ENCODE results near the gene NOC3L.
A peak's percentile ranks its signal among the peaks of the same experiment; 100 is the strongest.
"Not testable (repeated sequence)": the region's sequence is repeated elsewhere in the genome, so short reads cannot be mapped to it uniquely, and the experiment has no call there.

Gene NOC3L

GRCh38 chr10:94358480-94358879 lies 4.3 kb downstream of the NOC3L start:
- ATAC-seq: peak; percentile 81
- TF ChIP-seq ZNF8 (CRISPR knock-in tag; IDR thresholded peaks at IDR 0.05): no peak
- no peak for TF ChIP-seq ZNF70 (CRISPR knock-in tag; IDR thresholded peaks at IDR 0.05)
- TF ChIP-seq ZFP30 (CRISPR knock-in tag; IDR thresholded peaks at IDR 0.05): no peak
- TF ChIP-seq ISL1 (CRISPR knock-in tag; IDR thresholded peaks at IDR 0.05): peak; percentile 89
- no peak for TF ChIP-seq SNAI2 (CRISPR knock-in tag; IDR thresholded peaks at IDR 0.05)
- TF ChIP-seq OSR1 (CRISPR knock-in tag; IDR thresholded peaks at IDR 0.05): no peak

- ATAC-seq: no peak
- TF ChIP-seq ZNF70 (CRISPR knock-in tag; IDR thresholded peaks at IDR 0.05): no peak
Measured at GRCh38 chr10:94357193-94357592, 5.5 kb downstream of the NOC3L start.

DNA sequence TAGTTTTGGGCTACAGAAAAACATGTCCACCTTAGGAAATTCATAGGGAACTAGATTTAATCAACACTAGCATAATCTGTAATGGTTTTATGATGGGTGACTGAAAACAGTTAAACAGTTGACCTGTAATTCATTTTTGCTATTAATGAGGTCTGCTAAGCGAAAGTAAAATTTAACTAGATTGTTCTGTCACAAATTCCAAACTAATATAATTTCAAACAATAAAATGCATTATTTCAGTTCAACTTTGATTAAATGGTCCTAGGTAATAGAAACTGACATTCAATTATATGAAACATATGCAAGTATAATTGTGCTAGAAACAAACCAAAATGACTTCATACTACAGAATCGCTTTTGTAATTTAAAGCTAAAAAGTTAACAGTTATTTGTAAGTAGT lies 6.9 kb downstream of the NOC3L start:
- ATAC-seq: no peak
- TF ChIP-seq ZC3H10 (CRISPR knock-in tag; IDR thresholded peaks at IDR 0.05): peak; percentile 84
- peak; percentile 81 for TF ChIP-seq ISL1 (CRISPR knock-in tag; IDR thresholded peaks at IDR 0.05)
- TF ChIP-seq TCF4 (CRISPR knock-in tag; IDR thresholded peaks at IDR 0.05; ENCODE audit: borderline replicate concordance): peak; percentile 61; the same call in 1 of the 2 replicates
- TF ChIP-seq ZNF565 (CRISPR knock-in tag; conservative IDR thresholded peaks at IDR 0.05; ENCODE audit: low read depth): no peak

DNA sequence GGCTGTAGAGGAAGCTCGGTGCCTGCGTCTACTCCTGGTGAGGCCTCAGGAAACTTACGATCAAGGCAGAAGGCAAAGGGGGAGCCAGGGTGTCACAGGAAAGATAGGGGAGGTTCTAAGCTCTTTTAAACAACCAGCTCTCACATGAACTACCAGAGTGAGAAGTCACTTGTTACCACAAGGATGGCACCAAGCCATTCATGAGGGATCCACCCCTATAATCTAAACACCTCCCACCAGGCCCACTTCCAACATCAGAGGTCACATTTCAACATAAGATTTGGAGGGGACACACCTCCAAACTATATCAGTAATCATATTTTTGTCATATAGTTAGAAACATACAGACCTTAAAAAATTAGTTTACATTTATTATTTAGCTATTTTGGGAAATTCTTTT lies 9.4 kb downstream of the NOC3L start:
- no peak for TF ChIP-seq ZFP3 (CRISPR knock-in tag; IDR thresholded peaks at IDR 0.05)
- no peak for TF ChIP-seq ZNF8 (CRISPR knock-in tag; IDR thresholded peaks at IDR 0.05)
- TF ChIP-seq BACH2 (CRISPR knock-in tag; IDR thresholded peaks at IDR 0.05; ENCODE audit: borderline replicate concordance): no peak
- TF ChIP-seq, protein P1, sequence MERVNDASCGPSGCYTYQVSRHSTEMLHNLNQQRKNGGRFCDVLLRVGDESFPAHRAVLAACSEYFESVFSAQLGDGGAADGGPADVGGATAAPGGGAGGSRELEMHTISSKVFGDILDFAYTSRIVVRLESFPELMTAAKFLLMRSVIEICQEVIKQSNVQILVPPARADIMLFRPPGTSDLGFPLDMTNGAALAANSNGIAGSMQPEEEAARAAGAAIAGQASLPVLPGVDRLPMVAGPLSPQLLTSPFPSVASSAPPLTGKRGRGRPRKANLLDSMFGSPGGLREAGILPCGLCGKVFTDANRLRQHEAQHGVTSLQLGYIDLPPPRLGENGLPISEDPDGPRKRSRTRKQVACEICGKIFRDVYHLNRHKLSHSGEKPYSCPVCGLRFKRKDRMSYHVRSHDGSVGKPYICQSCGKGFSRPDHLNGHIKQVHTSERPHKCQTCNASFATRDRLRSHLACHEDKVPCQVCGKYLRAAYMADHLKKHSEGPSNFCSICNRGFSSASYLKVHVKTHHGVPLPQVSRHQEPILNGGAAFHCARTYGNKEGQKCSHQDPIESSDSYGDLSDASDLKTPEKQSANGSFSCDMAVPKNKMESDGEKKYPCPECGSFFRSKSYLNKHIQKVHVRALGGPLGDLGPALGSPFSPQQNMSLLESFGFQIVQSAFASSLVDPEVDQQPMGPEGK (CRISPR knock-in tag; IDR thresholded peaks at IDR 0.05; ENCODE audit: borderline replicate concordance): no peak
- no peak for TF ChIP-seq ARNTL (CRISPR knock-in tag; IDR thresholded peaks at IDR 0.05; ENCODE audit: borderline replicate concordance, low read depth)
- TF ChIP-seq TOX (CRISPR knock-in tag; IDR thresholded peaks at IDR 0.05; ENCODE audit: borderline replicate concordance): no peak
- TF ChIP-seq, protein P2, sequence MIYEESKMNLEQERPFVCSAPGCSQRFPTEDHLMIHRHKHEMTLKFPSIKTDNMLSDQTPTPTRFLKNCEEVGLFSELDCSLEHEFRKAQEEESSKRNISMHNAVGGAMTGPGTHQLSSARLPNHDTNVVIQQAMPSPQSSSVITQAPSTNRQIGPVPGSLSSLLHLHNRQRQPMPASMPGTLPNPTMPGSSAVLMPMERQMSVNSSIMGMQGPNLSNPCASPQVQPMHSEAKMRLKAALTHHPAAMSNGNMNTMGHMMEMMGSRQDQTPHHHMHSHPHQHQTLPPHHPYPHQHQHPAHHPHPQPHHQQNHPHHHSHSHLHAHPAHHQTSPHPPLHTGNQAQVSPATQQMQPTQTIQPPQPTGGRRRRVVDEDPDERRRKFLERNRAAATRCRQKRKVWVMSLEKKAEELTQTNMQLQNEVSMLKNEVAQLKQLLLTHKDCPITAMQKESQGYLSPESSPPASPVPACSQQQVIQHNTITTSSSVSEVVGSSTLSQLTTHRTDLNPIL (CRISPR knock-in tag; IDR thresholded peaks at IDR 0.05; ENCODE audit: low read depth): no peak
- TF ChIP-seq OSR1 (CRISPR knock-in tag; IDR thresholded peaks at IDR 0.05): no peak
- TF ChIP-seq CSRNP3 (CRISPR knock-in tag; IDR thresholded peaks at IDR 0.05): no peak
- TF ChIP-seq, protein P3, sequence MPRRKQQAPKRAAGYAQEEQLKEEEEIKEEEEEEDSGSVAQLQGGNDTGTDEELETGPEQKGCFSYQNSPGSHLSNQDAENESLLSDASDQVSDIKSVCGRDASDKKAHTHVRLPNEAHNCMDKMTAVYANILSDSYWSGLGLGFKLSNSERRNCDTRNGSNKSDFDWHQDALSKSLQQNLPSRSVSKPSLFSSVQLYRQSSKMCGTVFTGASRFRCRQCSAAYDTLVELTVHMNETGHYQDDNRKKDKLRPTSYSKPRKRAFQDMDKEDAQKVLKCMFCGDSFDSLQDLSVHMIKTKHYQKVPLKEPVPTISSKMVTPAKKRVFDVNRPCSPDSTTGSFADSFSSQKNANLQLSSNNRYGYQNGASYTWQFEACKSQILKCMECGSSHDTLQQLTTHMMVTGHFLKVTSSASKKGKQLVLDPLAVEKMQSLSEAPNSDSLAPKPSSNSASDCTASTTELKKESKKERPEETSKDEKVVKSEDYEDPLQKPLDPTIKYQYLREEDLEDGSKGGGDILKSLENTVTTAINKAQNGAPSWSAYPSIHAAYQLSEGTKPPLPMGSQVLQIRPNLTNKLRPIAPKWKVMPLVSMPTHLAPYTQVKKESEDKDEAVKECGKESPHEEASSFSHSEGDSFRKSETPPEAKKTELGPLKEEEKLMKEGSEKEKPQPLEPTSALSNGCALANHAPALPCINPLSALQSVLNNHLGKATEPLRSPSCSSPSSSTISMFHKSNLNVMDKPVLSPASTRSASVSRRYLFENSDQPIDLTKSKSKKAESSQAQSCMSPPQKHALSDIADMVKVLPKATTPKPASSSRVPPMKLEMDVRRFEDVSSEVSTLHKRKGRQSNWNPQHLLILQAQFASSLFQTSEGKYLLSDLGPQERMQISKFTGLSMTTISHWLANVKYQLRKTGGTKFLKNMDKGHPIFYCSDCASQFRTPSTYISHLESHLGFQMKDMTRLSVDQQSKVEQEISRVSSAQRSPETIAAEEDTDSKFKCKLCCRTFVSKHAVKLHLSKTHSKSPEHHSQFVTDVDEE (CRISPR knock-in tag; IDR thresholded peaks at IDR 0.05): no peak
- no peak for TF ChIP-seq ZFP30 (CRISPR knock-in tag; IDR thresholded peaks at IDR 0.05)
- no peak for TF ChIP-seq ZNF70 (CRISPR knock-in tag; IDR thresholded peaks at IDR 0.05)
- TF ChIP-seq TCF4 (CRISPR knock-in tag; IDR thresholded peaks at IDR 0.05; ENCODE audit: borderline replicate concordance): no peak
- TF ChIP-seq ZNF565 (CRISPR knock-in tag; conservative IDR thresholded peaks at IDR 0.05; ENCODE audit: low read depth): no peak
- TF ChIP-seq GLIS3 (CRISPR knock-in tag; IDR thresholded peaks at IDR 0.05): no peak
- no peak for TF ChIP-seq CSDC2 (CRISPR knock-in tag; IDR thresholded peaks at IDR 0.05)
- no peak for ATAC-seq

DNA sequence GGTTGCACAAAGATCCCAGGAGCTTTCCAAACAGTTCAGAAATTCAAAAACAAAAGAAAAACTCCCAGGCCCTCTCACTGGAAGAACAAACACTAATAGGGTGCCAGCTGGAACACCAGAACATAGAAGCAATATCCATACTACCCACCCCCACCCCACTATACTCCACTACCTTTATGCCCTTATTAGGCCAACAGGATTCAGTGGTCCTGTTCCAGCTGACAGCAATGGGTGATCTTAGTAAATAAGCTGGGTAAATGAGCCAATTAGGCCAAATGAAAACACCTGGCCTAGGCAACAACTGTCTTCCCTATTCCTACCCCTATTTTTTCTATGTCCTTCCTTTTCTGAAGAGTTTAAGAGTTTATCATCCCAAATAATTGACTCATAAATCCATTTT lies 11.7 kb downstream of the NOC3L start:
- no peak for ATAC-seq
- TF ChIP-seq PPARA (CRISPR knock-in tag; IDR thresholded peaks at IDR 0.05; ENCODE audit: borderline replicate concordance): no peak
- TF ChIP-seq ARNTL (CRISPR knock-in tag; IDR thresholded peaks at IDR 0.05; ENCODE audit: borderline replicate concordance, low read depth): no peak
- TF ChIP-seq GLIS3 (CRISPR knock-in tag; IDR thresholded peaks at IDR 0.05): no peak
- TF ChIP-seq TOX (CRISPR knock-in tag; IDR thresholded peaks at IDR 0.05; ENCODE audit: borderline replicate concordance): no peak
- TF ChIP-seq ZNF565 (CRISPR knock-in tag; conservative IDR thresholded peaks at IDR 0.05; ENCODE audit: low read depth): no peak
- no peak for TF ChIP-seq ZC3H10 (CRISPR knock-in tag; IDR thresholded peaks at IDR 0.05)
- no peak for TF ChIP-seq ISL1 (CRISPR knock-in tag; IDR thresholded peaks at IDR 0.05)
- TF ChIP-seq CSRNP3 (CRISPR knock-in tag; IDR thresholded peaks at IDR 0.05): no peak
- TF ChIP-seq ZNF70 (CRISPR knock-in tag; IDR thresholded peaks at IDR 0.05): no peak
- no peak for TF ChIP-seq ZNF8 (CRISPR knock-in tag; IDR thresholded peaks at IDR 0.05)
- TF ChIP-seq TCF4 (CRISPR knock-in tag; IDR thresholded peaks at IDR 0.05; ENCODE audit: borderline replicate concordance): no peak
- TF ChIP-seq, protein P1 (CRISPR knock-in tag; IDR thresholded peaks at IDR 0.05; ENCODE audit: borderline replicate concordance): no peak
- no peak for TF ChIP-seq RARB (CRISPR knock-in tag; IDR thresholded peaks at IDR 0.05)
- no peak for TF ChIP-seq OSR1 (CRISPR knock-in tag; IDR thresholded peaks at IDR 0.05)
- no peak for TF ChIP-seq CSDC2 (CRISPR knock-in tag; IDR thresholded peaks at IDR 0.05)
- no peak for TF ChIP-seq ZFP30 (CRISPR knock-in tag; IDR thresholded peaks at IDR 0.05)

GRCh38 chr10:94350500-94350899 lies 12.2 kb downstream of the NOC3L start:
- ATAC-seq: not testable (repeated sequence)

All from SK-N-SH treated with all-trans-retinoic acid at 6 μM for 48 hours (cell line).